HepG2 (cell line): ENCODE data around the gene RGS19. TPM values are rescaled to one million over a fixed set of nuclear protein-coding genes. Genes with fewer than 3 reads are reported as not detected.

Experiments used
- AGO1 ChIP-seq: fragments of 200-400 bp; formaldehyde crosslinking; IDR thresholded peaks from 2 replicates; pipeline ENCODE4 v1.6.1; 2017; ENCODE audit warnings: mild to moderate bottlenecking, low read depth, low read length, moderate library complexity; ENCODE audit not compliant: poor library complexity, severe bottlenecking
- AKNA ChIP-seq: sonication (generic); formaldehyde crosslinking; IDR thresholded peaks from 2 replicates; pipeline ENCODE4 v1.4.0; 2020; ENCODE audit warnings: missing genetic modification reagents, borderline replicate concordance
- ARID5B ChIP-seq: IDR thresholded peaks from 2 replicates; pipeline ENCODE4 v1.4.0; 2020; ENCODE audit warnings: mild to moderate bottlenecking, missing genetic modification reagents
- ARNT ChIP-seq: fragments of 450-650 bp; IDR thresholded peaks from 2 replicates; pipeline ENCODE4 v1.6.1; 2017
- BORCS8-MEF2B ChIP-seq: sonication (generic); formaldehyde crosslinking; IDR thresholded peaks from 2 replicates; pipeline ENCODE4 v1.8.0; 2022; ENCODE audit warnings: mild to moderate bottlenecking, missing genetic modification reagents
- CC2D1A ChIP-seq: sonication (generic); formaldehyde crosslinking; IDR thresholded peaks from 2 replicates; pipeline ENCODE4 v1.8.1; 2023; ENCODE audit warnings: mild to moderate bottlenecking, missing genetic modification reagents
- CHD2 ChIP-seq: IDR thresholded peaks from 2 replicates; pipeline ENCODE4 v1.6.1; 2011; ENCODE audit warnings: low read depth, low read length, improper control_type of control experiment
- HNF4G ChIP-seq, 2 experiments: sonication (generic) in 1 of 2; formaldehyde crosslinking in 1 of 2; IDR thresholded peaks; 2 replicates each; pipeline versions ENCODE4 v1.4.0 to v1.6.1; 2011 to 2020; ENCODE audit warnings: borderline replicate concordance in 2 of 2, low read depth in 2 of 2, mild to moderate bottlenecking in 2 of 2, low read length in 1 of 2, missing genetic modification reagents in 1 of 2, moderate library complexity in 1 of 2
- MEIS2 ChIP-seq: sonication (generic); formaldehyde crosslinking; IDR thresholded peaks from 2 replicates; pipeline ENCODE4 v1.9.0; 2021; ENCODE audit warnings: mild to moderate bottlenecking, missing genetic modification reagents
- NBN ChIP-seq: fragments of 450-650 bp; conservative IDR thresholded peaks from 2 replicates; pipeline ENCODE4 v1.6.1; 2017
- SAFB2 ChIP-seq: sonication (generic); formaldehyde crosslinking; IDR thresholded peaks from 2 replicates; pipeline ENCODE4 v1.5.1; 2020; ENCODE audit warnings: missing genetic modification reagents, low read depth, mild to moderate bottlenecking, borderline replicate concordance
- SRSF9 ChIP-seq: fragments of 200-400 bp; formaldehyde crosslinking; IDR thresholded peaks from 2 replicates; pipeline ENCODE4 v1.6.1; 2018; ENCODE audit warnings: borderline replicate concordance, mild to moderate bottlenecking, low read depth, low read length; ENCODE audit not compliant: insufficient read depth, poor library complexity, severe bottlenecking
- TERF1 ChIP-seq: sonication (generic); formaldehyde crosslinking; IDR thresholded peaks from 2 replicates; pipeline ENCODE4 v1.8.0; 2022; ENCODE audit warnings: mild to moderate bottlenecking, missing genetic modification reagents, moderate library complexity
- THAP7 ChIP-seq: sonication (generic); formaldehyde crosslinking; IDR thresholded peaks from 2 replicates; pipeline ENCODE4 v1.8.1; 2023; ENCODE audit warnings: mild to moderate bottlenecking, missing genetic modification reagents
- ZBTB21 ChIP-seq: sonication (generic); formaldehyde crosslinking; IDR thresholded peaks from 2 replicates; pipeline ENCODE4 v1.4.0; 2020; ENCODE audit warnings: missing genetic modification reagents
- ZNF761 ChIP-seq: sonication (generic); formaldehyde crosslinking; conservative IDR thresholded peaks from 2 replicates; pipeline ENCODE4 v1.4.0; 2020; ENCODE audit warnings: mild to moderate bottlenecking, missing genetic modification reagents
- ZNF788 ChIP-seq: sonication (generic); formaldehyde crosslinking; IDR thresholded peaks from 2 replicates; pipeline ENCODE4 v1.5.0; 2020; ENCODE audit warnings: mild to moderate bottlenecking, missing genetic modification reagents, borderline replicate concordance
- polyA plus RNA-seq, 8 experiments: library from polyadenylated mRNA; depleted of rRNA in 3 of 8; stranded (reverse) in 7 of 8; unstranded in 1 of 8; fragments of >200 nt; fragmentation: Illumina TruSeq in 4 of 8; extraction: Trizol in 4 of 8; gene quantifications; 2 replicates each; pipeline versions ENCODE4 v1.2.1 to v1.2.3, GENCODE V29; 2011 to 2016; ENCODE audit warnings: low read depth in 4 of 8, missing spikeins in 1 of 8, mixed read lengths in 1 of 8; ENCODE audit not compliant: insufficient read depth in 1 of 8
- total RNA-seq, 5 experiments: library from RNA; depleted of rRNA; stranded (reverse); fragments of >200 nt; fragmentation: Illumina TruSeq; extraction: Trizol; gene quantifications; 2 replicates each; pipeline ENCODE4 v1.2.3, GENCODE V29; 2016; ENCODE audit warnings: low read depth in 1 of 5

RGS19 gene
- total and polyA plus RNA-seq, 2 of the 13 experiments (the other 11 are each of a cell fraction or from before 2014, with no cell fraction given) = 10.7 to 11.9 TPM

GRCh38 chr20:64024141-64024990, 55.0 kb downstream of the RGS19 start (continued):
- TF ChIP-seq ARID5B = peak; percentile 75
- TF ChIP-seq ARNT = no peak
- TF ChIP-seq THAP7 (CRISPR knock-in tag) = peak; percentile 85; the same call in 1 of the 2 replicates
- TF ChIP-seq ZNF761 = 0 out of 2 replicates have a peak, but pooled peaks have one; percentile 48
- TF ChIP-seq AGO1 = peak; percentile 51
- no peak for TF ChIP-seq CHD2
- TF ChIP-seq AKNA (CRISPR knock-in tag) = no peak
- no peak for TF ChIP-seq SRSF9
- TF ChIP-seq HNF4G (IDR thresholded peaks at IDR 0.05; ENCODE audit: borderline replicate concordance, low read depth, low read length) = peak; percentile 74; the same call in 1 of the 2 replicates
- TF ChIP-seq HNF4G (CRISPR knock-in tag; IDR thresholded peaks at IDR 0.05; ENCODE audit: borderline replicate concordance, low read depth) = 0 out of 2 replicates have a peak, but pooled peaks have one; percentile 14
- TF ChIP-seq SAFB2 = peak; percentile 93
- no peak for TF ChIP-seq CC2D1A (CRISPR knock-in tag)
- no peak for TF ChIP-seq NBN
- 0 out of 2 replicates have a peak, but pooled peaks have one; percentile 78 for TF ChIP-seq TERF1
- peak; percentile 94 for TF ChIP-seq BORCS8-MEF2B (CRISPR knock-in tag)
- TF ChIP-seq ZNF788 = peak; percentile 82
- peak; percentile 42; the same call in 1 of the 2 replicates for TF ChIP-seq MEIS2 (CRISPR knock-in tag)
- TF ChIP-seq ZBTB21 = no peak; the same call in 1 of the 2 replicates
